D721Med (cell line): ENCODE data around the gene CAPN5.

ENCODE experiments used
- DNase-seq: peaks from one replicate; pipeline ENCODE4 v3.0.0; 2011; ENCODE audit warnings: low spot score; ENCODE audit not compliant: insufficient read length
- FAIRE-seq: peaks from 2 replicates; lab custom pipeline; 2011; peaks lifted over from hg19 to GRCh38; lab: Jason Lieb, UNC
- TF ChIP-seq, protein P1 (sequence below): IDR thresholded peaks from 2 replicates; pipeline ENCODE4 v1.5.1; 2012; ENCODE audit warnings: mild to moderate bottlenecking, control low read depth; ENCODE audit not compliant: insufficient read depth; ENCODE audit errors: missing control alignments

Gene CAPN5

GRCh38 chr11:77136784-77137420, 70.1 kb downstream of the CAPN5 start:
- DNase-seq (no peak), FAIRE-seq (no peak)
- TF ChIP-seq, protein P1, sequence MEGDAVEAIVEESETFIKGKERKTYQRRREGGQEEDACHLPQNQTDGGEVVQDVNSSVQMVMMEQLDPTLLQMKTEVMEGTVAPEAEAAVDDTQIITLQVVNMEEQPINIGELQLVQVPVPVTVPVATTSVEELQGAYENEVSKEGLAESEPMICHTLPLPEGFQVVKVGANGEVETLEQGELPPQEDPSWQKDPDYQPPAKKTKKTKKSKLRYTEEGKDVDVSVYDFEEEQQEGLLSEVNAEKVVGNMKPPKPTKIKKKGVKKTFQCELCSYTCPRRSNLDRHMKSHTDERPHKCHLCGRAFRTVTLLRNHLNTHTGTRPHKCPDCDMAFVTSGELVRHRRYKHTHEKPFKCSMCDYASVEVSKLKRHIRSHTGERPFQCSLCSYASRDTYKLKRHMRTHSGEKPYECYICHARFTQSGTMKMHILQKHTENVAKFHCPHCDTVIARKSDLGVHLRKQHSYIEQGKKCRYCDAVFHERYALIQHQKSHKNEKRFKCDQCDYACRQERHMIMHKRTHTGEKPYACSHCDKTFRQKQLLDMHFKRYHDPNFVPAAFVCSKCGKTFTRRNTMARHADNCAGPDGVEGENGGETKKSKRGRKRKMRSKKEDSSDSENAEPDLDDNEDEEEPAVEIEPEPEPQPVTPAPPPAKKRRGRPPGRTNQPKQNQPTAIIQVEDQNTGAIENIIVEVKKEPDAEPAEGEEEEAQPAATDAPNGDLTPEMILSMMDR, result no peak

DNA sequence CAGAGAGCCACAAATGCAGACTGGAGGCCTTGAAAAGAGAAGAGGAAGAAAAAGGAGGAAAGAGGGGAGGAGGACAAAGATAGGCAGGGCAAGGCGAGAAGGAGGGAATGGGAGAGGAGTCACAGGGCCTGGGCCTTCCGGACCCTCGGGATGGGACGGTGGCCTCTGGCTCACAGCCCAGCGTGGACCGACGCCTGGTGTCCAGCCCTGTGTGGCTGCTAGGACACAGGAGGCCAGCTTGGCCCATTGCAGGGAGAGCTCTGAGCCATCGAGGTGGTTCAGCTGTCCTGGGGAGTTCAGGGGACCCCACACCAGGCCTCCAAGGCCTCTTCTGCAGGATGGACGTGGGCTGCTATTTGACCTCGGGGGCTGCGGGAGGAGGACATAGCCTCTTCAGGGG, 70.7 kb downstream of the CAPN5 start:
- TF ChIP-seq, protein P1, result no peak
- DNase-seq (no peak), FAIRE-seq (no peak)

DNA sequence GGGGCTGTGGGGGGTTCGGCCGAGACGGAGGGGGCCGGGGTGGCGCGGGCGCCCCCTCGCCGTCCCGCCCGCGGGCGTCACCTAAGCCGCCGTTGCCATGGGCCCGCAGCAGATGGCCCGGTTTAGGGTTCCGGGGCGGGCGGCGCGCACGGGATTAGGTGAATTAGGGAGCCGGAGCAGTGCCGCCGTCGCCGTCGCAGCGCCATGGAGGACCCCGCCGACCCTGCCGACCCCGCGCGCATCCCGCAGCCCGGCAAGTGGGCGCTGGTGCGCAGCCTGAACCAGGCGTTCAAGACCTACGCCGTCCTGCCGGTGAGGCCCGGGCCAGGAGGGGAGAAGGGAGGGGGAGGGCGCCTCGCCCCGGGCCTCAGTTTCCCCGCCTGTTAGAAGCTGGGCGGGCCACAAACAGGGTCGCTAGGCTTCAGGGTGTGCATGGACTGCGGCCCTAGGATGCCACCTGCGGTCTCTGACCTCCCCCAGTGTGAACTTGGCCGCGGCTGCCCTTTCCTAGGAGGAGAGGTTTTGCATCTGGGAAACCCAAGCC, 71.4 kb downstream of the CAPN5 start:
- FAIRE-seq, result no peak
- TF ChIP-seq, protein P1, result no peak
- DNase-seq, result no peak

DNA sequence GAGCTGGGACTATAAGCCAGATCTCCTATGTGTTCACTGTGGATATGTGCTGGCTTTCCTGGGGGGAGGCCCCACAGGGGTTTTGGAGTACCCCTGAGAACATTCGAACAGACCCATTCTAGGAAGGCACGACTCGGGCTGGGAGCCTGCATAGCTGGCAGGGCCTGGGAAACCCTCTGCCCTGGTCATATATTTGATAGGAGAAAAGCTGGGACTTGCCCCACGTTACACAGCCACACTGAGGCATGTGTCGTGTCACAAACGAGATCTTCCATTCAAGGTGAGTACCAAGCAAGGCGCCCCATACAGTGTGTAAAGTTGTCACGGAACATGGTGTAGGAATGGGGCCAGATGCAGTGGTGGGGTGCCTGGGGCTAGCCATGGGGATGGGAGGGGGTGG, 72.4 kb downstream of the CAPN5 start:
- TF ChIP-seq, protein P1, result no peak
- DNase-seq, result no peak
- no peak for FAIRE-seq

DNA sequence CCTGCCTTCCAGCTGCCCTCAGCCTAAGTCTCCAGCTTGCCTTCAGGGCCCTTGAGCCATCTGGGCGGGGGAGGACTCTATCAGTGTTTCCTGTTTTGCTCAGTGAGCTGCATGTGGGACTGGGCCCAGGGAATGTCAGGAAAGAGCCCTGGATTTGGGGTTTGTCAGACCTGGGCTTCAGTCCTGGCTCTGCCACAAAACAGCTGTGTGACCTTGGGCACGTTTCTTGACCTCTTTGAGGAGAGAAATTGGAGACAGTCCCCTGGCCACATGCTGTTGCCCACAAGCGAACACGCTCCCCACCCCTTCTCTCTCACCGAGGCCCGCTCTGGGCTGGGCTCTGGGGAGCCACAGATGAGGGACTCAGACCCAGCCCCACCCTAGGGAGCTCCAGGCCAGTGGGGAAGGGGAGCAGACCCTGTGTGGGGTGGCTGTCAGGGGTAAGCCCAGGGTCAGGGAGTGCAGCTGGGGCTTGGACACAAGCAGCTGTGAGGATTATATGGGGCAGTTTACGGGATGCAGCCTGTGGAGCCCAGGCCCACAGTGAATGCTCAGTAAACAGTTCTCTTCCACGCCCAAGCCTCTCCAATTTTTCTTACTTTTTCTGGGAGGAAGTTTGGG, 73.6 kb downstream of the CAPN5 start:
- no peak for FAIRE-seq
- TF ChIP-seq, protein P1, result no peak
- no peak for DNase-seq

GRCh38 chr11:77141034-77141433, 74.3 kb downstream of the CAPN5 start:
- TF ChIP-seq, protein P1, result no peak
- DNase-seq (no peak), FAIRE-seq (no peak)

DNA sequence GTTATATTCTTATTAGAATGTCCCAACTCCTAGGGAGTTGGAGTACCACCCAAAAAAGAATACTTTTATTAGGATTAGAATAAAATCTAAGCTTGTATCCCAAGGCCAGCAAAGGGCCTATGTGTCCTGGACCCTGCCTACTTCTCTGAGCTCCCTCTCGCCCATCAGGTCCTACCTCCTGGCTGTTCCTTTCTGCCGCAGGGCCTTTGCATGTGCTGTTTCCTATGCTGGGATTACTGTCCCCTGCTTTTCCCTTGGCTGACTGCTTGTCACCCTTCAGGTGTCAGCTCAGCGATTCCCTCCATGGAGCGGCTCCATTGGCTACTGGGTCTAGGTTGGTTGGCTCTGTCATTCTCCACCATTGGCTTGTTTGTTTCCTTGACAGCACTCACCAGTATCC, 74.7 kb downstream of the CAPN5 start:
- FAIRE-seq (no peak), DNase-seq (no peak)
- TF ChIP-seq, protein P1, result no peak
